ENCODE results near the gene A3GALT2.

Gene A3GALT2

DNA sequence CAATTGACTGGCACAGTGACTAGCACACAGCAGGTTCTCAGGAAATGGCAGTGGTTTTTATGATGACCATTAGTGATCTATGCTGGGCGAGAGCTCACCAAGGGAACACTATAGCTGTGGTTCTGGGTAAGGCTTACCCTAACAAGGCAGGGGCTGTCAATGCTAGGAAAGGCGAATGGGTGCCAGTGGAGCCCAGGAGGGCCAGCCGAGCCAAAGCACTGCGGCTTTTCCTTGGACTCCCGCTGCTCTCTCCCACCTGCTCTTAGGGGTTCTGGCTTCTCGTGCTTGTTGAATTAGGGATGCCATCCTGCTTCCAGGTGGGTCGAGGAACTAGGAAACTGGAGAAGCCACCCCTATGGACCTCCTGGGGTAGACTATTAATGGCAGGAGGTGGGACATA is 10.0 kb upstream of the A3GALT2 start:
- DNase-seq = no peak

DNA sequence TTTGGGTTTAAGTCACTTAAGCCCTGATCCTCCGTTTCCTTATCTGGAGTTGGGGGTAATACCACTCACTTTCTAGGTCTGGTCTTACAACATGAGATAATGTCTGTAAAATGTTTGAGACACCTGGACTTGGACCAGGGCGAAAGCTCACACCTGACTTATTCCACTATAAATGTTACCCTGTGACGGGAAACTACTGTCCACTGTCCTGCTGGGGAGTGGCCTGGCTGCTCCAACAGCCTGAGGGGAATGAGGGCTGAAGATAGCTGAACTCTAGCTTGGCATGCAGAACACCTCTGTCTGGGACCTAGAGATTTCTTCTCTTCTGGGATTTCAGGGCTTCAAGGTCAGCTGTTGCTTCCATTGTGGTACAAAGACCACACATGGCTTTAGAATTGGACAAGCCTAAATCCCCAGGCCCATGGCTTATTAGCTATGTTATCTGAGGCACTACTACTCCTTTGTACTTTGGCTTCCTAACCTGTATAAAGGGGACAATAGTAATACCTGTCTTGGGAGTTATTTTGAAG is 9.5 kb upstream of the A3GALT2 start:
- no peak for DNase-seq

DNA sequence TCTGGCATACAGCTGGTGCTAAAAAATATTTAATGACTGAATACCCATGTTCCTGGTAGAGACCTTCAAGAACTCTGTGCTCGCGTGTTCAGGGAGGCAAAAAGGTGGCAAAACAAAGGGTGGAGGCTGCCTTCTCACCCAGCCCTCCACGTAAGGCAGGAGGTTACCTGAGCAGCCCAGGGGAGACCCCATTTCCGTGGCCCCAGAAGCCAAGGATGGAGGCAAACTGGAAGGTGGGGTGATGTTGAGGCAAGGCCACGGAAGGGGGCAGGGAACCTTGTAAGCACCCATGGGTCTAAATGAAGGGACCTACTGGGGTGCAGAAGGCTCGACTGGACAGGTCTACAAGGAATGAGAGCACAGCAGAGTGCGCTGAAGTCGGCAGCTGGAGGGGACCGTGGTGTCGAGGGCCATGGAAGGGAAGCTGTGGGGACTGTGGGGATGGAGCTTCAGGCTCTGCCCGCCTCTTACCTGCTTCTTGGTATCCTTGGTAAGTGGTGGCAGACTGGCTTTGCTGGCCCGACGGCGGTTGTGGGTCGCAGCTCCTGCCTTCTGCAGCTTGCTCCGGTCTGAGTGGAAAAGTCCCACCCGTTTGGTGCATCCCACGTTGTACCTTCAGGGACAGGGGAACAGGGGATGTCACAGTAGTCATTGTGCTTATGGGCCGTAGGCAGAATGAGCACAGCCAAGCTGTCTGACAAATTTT is 8.9 kb upstream of the A3GALT2 start:
- no peak for DNase-seq

DNA sequence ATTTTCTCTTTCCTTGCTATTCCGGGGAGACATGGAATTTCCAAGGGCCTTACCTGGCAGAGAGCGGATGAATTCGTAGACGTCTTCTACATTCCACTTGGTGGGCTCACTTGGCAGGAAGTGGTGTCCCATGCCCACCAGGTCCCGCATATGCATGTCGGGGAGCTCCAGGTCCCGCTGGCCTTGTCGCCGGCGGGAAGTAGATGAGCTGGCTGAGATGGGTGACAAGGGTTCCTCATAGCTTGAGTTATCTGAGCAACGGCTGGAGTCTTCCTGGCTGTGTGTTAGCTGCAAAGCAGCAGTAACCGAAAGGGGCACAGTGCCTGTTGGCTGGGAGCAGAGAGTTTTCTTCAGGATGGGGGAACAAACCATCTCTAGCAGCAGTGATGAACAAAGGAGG is 7.9 kb upstream of the A3GALT2 start:
- no peak for DNase-seq

DNA sequence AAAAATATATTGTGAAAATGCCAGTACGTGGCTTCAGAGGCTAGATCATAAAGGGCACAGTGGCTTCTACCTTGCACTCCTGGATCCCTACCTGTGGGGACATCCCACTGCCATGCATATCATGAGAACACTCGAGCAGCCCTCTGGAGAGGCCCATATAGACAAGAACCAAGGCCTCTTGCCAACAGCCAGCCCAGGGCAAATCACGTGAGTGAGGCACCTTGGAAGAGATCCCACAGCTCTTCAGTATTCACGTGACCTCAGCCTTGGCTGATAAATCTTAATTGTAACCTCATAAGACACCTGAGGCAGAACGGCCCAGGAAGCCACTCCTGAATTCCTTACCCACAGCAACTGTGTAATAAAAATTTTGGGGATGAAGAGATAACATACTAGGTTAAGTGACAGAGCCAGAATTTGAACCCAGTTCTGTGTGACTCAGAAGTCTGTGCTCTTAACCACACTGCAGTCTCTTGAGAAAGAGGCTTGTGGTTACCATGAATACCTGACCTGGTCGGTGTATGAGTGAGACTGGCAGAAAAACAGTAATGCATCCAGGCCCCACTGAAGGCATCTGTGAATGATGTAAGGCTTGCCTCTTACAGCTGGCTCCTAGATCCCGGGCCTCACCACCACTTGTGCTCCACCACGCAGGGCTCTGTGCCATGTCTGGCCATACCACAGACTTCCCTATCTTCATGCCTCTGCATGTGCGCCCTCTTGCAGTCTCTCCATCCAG is 6.9 kb upstream of the A3GALT2 start:
- DNase-seq = no peak

DNA sequence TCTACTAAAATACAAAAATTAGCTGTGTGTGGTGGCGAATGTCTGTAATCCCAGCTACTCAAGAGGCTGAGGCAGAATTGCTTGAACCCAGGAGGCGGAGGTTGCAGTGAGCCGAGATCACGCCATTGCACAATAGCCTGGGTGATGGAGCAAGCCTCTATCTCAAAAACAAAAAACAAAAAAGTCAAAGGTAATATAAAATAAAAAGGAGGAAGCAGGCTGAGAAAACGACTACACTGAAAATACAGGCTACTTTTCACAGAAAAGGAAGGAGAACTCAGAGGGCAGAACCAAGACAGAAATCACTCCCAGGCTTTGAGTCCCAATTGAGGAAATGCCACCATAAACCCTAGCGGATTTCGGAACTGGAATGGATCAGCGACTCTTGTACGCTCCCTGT is 5.9 kb upstream of the A3GALT2 start:
- DNase-seq = no peak

DNA sequence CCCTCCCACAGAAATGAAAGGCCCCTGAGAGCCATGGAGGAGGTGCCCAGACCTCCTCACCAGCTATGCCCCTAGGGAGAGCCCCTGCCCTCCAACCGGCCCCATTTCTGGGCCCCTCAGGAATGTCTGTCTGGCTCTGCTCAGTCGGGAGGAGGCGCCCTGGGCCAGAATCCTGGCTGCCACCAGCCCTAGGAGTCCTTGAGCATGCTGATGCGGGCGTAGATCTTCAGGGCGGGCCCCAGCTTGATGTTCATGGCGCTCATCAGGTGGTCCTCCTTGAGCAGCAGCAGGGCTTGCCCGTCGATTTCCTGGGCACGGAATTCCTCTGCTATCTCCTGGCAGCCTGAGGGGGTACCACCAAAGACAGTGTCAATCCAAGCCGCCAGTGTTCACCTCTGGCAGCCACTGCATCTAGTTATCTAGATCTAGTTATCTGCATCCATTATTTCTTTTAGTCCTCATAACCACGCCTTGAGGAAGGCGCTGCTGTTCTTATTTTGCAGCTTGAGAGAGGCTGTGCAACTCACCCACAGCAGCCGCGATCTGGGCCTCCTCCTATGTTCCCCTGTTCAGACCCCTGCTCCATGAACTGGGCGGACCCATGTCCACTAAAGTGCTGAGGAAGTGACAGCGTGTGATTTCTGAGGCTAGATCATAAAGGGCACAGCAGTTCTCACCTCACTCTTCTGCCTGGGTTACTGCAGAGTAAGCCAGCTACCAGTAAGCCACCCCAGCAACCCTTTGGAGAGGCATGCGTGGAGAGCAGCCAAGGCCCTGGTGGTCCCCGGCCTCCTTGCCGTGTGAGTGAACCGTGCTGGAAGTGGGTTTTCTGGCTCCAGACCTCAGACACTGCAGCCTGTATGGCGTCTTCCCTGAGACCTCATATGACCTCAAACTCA is 4.0 kb upstream of the A3GALT2 start:
- DNase-seq = no peak

DNA sequence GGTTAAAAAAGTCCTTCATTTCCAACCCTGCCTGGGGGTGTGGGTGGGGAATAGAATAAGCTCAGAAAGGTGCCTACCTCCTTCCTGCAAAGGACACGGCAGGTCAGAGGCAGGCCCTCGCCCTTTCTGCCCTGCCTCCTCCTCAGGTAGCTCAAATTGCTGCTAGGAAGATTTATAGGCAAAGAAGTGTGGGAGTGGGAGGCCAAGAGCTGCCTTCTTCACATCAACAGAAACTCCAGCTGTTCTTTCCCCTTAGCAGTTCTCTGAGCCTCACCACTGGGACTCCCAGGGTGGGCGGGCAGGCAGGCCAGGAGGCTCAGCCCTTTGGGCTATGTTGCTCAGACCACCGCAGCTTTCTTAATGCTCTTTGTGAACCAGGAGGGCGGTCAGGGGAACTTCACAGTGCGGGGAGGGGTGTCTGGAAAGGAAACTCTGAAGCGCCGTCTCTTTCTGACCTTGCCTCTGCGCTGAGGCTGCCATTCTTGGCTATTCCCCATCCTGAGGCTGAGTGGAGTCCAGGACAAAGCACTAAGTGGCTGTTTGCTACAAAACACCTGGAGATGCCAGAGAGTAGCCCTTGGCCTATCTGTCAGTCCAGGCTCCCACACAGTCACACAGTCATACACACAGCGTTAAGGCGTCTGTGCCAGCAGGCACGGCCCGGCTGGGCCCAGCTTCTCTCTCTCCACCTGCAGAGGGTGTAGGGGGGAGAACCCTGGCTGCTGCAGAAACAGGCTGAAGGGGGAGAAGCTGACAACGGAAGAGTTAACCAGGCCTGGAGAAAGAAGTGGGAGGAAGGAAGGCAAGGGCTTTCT is 3.0 kb upstream of the A3GALT2 start:
- DNase-seq = no peak

DNA sequence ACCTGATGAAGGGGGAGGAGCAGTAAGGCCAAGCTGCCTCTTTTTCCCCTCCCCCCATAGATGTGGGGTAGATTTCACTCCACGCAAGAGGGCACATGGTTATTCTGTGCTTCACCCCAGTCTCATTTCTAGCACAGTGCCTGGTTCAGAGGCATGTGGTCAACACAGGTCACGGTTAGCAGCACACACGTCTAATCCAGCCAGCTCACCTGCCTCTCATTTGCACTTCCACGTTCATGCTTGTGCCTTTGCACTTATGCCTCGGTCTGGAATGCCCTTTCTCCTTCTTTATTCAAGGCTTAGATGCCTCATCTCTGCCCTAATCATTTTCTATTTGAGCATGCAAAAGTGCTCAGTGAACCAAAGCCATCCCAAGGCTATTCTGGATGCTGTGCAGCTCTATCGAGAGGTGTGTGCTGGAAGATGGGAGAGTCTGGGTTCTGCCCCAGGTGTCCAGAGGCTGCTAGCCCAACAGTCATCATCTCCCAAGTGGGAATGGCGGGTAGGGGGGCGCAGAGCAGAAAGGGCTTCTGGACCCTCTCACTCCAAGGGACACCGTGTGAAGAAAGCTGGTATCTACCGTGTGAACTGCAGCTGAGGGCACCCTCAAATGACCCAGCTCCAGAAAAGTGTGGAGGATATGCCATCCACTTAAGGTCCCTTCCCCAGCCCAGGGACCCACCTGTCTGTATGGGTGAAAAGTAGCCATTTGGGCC is 2.1 kb upstream of the A3GALT2 start:
- DNase-seq = no peak

DNA sequence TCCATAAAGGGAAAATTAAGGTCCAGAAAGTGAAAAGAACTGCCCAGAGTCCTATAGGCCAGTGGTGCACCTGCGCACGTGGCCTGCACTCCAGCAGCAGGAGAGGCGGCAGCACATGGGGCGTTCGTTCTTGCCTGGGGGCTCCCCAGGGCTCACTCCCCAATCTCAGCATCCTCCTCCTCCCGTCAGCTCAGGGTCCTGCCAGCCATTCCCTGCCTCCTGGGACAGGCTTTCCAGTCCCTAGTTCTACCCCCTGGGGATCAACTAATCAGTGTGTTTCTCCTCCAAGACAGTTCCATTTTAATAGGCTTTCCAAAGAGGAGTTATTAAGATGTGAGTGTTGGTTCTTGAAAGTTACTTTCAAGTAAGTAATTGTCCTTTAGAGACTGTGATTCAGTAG is 1.2 kb upstream of the A3GALT2 start:
- no peak for DNase-seq

DNA sequence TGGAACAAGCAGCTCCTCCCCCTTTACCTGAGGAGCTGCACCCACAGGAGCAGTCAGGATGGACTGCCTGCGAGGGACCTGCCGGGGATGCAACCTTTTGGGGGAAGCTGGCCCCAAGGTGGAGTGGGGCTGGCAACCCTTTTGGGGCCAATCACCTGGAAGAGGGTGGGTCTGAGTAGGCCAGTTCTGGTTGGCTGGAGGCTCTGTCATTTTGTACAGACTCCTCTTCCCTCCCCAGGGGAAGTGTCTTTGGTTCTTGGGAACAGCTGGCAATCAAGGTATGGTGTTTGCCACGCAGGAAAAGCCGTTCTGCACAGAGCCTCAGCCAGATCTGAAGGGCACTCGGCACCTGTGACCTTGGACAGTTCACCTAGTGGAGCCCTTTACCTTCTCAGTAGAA is 280 bp upstream of the A3GALT2 start:
- no peak for DNase-seq

DNA sequence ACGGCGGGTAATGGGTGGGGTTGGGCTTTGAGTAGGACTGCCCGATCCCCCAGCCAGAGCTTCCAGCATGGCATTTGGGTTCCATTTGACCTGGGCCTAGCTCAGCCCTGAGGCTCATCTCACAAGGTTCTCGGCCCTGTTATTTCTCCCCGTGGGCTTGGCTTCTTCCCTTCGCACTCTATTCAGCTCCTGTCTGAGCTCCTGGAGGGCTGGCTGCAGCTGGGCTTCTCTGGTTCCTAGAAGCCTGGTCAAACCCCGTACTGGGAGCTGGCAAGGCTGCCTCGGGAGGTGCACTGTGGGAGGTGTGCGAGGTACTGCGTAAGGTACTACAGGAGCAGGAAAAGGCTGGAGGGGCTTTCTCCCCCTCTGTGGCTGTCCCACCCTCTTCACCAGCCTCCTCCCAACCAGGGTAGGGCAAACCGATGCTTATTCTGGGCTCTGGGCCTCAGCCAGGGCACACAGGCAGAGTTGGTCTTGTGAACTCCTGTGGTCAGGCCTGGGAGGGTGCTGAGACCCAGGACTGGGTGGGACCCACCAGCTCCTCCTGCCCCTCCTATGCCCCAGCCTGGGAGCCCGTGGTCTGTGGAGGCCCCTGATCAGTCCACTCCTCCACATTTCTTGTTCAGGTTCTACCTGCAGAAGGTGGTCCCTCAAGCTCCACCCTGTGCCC is 814 bp downstream of the A3GALT2 start:
- DNase-seq = no peak

DNA sequence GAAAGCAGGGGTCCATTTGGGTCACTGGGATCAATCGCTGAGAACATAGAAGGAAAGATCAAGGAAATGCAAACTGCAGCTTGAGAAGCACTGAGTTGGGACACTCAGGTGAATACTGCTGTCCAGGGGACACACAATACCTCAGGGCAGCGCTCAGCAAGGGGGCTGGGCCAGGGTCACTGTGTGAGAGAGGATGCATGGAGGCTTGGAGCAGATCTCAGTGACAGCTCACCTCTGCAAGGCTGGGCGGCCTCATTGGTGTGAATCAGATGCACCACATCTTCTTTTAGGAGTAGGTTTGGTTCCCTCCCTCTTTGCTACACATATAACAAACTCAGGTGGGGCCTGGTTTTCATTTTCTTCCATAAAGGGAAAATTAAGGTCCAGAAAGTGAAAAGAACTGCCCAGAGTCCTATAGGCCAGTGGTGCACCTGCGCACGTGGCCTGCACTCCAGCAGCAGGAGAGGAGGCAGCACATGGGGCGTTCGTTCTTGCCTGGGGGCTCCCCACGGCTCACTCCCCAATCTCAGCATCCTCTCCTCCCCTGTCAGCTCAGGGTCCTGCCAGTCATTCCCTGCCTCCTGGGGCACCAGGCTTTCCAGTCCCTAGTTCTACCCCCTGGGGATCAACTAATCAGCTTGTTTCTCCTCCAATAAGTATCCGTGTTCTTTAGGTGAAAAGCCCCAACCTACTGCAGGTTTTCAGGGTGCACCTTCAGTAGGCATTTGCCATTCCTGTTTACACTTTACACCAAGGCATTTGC is 1.5 kb downstream of the A3GALT2 start:
- DNase-seq = no peak

DNA sequence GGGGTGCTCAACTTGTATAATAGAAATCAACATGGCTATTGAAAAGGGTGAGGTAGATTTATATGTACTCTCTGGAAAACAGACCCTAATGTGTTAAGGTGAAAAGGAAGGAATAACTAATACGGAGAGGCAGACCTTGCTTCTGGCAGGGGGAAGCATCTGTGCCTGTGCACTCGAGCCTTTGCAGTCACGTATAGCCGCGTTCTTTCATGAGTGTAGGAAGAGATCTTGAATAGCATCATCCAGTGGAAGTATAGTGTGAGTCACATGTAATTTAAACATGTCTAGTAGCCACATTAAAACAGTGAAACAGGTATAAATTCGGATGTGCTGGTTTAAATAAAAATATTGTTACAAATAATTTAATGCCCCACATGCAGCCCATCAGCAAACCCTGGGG is 3.0 kb downstream of the A3GALT2 start:
- no peak for DNase-seq

DNA sequence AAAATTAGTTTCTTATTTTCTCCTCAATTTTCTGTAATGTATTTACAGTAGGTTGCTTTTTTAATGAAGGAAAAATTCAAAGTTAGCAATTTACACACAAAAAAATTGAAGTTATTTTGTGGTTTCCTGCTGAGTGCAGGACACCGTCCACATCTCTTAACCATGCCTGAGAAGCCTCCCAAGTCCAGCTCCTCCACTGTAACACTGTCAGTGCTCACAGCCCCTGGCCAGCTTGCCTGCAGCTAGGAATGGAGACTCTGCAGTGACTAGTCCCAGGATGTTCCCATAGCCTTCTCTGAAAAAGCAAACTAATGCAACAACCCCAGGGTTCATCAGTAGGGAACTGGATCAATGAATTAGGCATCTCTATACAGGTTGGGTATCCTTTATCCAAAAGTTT is 3.5 kb downstream of the A3GALT2 start:
- no peak for DNase-seq

DNA sequence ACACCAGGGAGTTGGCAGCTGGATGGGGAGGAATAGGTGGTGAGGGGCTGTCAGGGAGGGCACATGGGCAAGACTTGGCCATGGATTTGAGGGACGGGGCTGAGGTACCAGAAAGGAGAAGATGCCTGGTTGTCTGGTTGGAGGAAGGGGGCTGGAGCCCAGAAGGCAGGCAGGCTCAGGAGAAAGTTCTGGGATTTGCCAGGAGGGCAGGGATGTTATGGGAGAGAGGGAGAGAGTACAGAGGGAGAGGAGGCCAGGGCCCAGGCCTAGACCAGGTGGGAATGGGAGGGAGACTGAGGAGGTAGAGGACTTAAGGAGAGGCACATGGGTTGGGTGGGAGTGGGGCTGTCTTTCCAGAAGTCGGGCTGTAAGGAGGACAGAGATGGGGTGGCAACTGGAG is 4.3 kb downstream of the A3GALT2 start:
- no peak for DNase-seq

DNA sequence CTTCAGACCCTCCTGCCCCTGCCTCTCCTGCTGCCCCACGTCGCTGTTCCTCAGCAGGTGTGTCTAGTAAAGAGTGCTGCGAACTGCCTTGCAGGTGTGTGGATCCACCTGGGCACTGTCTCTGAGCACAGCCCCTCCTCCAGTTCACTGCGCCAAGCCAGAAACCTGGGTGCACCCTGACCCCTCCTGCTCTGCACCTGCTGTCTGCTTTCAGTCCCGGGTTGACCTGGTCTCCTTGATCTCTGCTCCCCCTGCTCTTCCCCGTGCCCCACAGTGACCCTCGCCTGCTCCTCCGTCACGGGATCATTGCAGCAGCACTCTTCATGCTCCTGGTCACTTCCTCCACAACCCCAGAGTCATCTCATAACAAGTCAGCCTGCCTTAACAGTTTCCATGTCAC is 6.5 kb downstream of the A3GALT2 start:
- no peak for DNase-seq

DNA sequence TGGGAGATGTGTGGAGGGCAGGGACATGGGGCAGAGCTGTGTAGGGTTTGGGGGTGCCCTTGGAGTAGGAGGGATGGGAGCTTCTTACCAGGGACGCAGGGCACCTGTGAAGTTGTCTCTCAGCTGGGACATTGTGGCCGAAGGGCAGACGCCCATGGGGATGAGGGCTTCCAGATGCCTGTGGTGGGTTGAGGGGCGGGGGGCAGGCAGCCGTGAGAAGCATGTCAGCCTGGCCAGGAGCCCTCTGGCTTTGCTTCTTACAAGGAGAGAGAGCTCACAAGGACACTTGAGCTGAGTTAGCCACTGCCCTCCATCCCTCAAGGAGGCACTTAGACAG is 8.5 kb downstream of the A3GALT2 start:
- DNase-seq = no peak

DNA sequence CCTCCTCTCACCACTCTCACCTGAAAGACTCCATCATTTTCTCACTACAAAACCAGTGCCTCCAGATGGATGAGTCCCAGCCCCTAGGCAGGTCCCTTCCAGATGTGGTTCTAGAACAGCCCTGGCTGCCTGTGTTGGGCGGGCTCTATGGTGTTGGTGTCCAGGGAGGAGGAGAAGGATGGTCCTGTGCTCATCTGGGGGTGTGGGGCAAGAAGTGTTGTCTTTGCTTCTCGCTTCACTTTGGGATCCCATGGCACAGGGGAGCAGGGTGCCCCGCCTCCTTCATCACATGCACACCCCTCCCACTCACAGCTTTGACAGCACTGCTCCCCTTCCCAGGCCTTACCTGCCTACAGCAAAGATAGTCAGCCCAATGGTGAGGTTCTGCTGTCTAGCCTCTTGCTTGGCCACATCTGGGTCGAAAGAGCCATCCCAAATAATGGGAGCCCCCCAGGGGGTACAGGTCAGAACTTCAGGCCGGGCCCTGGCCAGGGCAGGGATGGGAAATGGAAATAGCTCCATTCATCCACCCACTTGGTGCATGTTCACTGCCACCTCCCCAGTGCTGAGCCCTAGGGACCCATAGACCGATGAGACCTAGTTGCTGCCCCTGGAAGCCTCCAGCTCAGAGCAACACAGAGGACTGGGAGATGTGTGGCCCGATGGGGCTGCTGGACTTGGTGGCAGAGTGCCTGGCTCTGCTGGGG is 9.0 kb downstream of the A3GALT2 start:
- no peak for DNase-seq

DNA sequence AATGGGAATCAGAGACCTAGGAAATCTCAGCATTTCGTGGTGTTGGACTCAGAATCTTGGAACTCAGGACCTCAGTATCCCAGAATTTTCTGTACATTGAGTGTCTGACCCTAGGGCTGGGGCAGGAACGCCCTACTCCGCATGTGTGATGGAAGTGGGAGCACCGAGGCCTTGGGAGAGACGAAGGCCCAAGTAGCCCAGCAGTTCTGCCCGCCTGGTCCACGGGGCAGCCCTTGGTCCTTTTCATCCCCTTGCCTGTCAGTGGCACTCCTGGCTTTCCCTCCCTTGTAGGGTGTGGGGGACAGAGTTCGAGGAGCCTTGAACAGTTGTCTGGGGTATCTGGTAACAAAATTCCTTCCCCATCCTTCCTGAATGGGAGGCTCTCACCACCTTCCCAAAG is 10.2 kb downstream of the A3GALT2 start:
- DNase-seq = no peak

All from right forelimb (tissue), 1 donor.